C4-2B (cell line): ENCODE data around the gene ABHD17B.

Experiments used
- H3K27ac ChIP-seq: fragments of 450-650 bp; 2 replicates; pipeline ENCODE4 v1.5.1; 2017
- CTCF ChIP-seq: fragments of 450-650 bp; conservative IDR thresholded peaks from 2 replicates; pipeline ENCODE4 v1.5.1; 2017; ENCODE audit warnings: mild to moderate bottlenecking
- ZFX ChIP-seq: fragments of 450-650 bp; IDR thresholded peaks from 2 replicates; pipeline ENCODE4 v1.6.1; 2017

ABHD17B gene

GRCh38 chr9:71928376-71928775, 17.4 kb upstream of the ABHD17B start:
- TF ChIP-seq ZFX (no peak), CTCF (no peak)
- H3K27ac ChIP-seq, result no peak overlapping the region

GRCh38 chr9:71925834-71926233, 14.8 kb upstream of the ABHD17B start:
- no peak for TF ChIP-seq ZFX
- TF ChIP-seq CTCF, result no peak
- H3K27ac ChIP-seq, result no peak overlapping the region

- H3K27ac ChIP-seq, result no peak overlapping the region
- TF ChIP-seq ZFX (no peak), CTCF (no peak)
Observed at GRCh38 chr9:71924576-71924975, 13.6 kb upstream of the ABHD17B start.

GRCh38 chr9:71921190-71921814, 10.3 kb upstream of the ABHD17B start:
- no peak for TF ChIP-seq ZFX
- no peak for TF ChIP-seq CTCF

GRCh38 chr9:71920456-71921189, 9.6 kb upstream of the ABHD17B start:
- H3K27ac ChIP-seq, result no peak overlapping the region
- no peak for TF ChIP-seq CTCF
- no peak for TF ChIP-seq ZFX

More at GRCh38 chr9:71921190-71921814, 10.3 kb upstream of the ABHD17B start:
- H3K27ac ChIP-seq, result no peak overlapping the region

GRCh38 chr9:71918419-71918818, 7.4 kb upstream of the ABHD17B start:
- no peak for TF ChIP-seq ZFX
- no peak for TF ChIP-seq CTCF
- H3K27ac ChIP-seq, result no peak overlapping the region

GRCh38 chr9:71916834-71917534, 6.0 kb upstream of the ABHD17B start:
- TF ChIP-seq CTCF (no peak), ZFX (no peak)
- no peak overlapping the region for H3K27ac ChIP-seq
